Superior temporal gyrus (tissue), 1 donor: ENCODE data around the gene PIAS2.
"Not testable (repeated sequence)": the region's sequence is repeated elsewhere in the genome, so short reads cannot be mapped to it uniquely, and the experiment has no call there.

ENCODE experiments used
- DNase-seq: peaks from one replicate; pipeline ENCODE4 v3.0.0-alpha.2; 2016; ENCODE audit errors: extremely low spot score

The PIAS2 gene

DNA sequence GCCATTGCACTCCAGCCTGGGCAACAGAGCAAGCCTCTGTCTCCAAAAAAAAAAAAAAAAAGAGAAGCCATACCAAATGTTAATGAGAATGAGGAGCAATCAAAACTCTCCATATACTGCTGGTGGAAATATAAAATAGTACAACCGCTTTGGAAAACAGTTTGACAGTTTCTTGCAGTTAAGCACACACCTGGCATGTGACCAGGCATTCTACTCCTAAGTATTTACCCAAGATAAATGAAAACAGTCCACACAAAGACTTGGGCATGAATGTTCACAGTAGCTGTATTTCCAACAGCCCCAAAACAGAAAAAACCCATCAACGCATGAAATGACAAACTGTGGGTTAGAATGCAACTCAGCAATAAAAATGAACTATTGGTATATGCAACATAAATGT is 84.5 kb downstream of the PIAS2 start:
- DNase-seq: no peak

DNA sequence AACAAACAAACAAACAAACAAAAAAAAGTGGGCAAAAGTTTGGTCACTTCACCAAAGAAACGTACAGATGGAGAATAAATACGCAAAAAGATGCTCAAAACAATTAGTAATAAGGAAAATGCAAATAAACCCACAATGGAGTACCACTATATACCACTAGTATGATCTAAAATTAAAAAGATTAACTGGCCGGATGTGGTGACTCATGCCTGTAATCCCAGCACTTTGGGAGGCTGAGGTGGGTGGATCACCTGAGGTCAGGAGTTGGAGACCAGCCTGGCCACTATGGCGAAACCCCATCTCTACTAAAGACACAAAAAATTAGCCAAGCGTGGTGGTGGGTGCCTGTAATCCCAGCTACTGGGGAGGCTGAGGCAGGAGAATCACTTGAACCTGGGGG is 84.9 kb downstream of the PIAS2 start:
- DNase-seq: not testable (repeated sequence)

DNA sequence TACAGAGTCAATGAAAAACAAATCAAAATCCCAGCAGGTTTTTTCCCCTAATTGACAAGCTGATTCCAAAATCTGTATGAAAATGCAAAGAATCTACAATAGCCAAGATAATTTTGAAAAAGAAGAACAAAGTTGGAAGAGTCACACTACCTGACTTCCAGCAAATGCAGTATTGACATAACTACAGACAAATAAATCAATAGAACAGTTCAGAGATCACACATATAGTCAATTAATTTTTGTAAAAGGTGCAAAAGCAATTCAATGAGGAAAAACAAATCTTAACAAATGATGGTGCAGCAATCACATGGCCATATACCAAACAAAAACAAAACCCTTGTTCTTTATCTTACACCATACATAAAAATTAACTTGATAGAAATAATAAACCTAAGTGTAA is 85.9 kb downstream of the PIAS2 start:
- no peak for DNase-seq

DNA sequence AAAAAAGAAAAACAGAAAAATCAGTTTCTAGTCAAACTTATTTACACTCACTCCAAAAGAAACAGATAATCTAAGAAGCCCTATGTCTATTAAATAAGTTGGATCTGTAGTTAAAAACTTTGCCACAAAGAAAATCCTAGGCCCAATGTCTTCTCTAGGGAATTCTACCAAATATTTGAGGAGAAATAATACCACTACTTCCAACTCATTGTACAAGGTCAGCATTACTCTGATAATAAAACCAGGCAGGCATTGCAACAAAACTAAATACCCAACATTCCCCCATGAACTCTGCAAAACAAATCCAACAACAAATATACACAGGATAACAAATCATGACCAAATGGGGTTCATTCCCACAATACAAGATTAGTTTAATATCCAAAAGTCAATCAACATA is 86.7 kb downstream of the PIAS2 start:
- DNase-seq: no peak

DNA sequence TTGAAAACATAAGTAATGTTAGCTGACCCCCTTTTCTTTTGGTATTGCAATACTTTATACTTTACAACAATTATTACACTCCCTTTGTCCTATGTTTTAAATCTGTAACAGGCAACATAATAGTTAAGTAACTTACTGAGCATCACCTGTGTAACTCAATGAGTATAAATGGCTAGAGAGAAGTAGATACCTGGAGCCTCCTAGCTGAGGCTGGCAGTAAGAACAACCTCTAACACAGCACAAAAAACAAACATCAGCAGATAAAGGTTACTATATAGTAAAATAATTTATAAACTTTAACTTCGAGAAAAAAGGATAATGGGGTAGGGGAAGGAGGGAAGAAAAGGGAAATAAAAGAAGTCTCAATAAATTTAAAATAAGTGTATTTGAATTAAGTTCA is 87.4 kb downstream of the PIAS2 start:
- no peak for DNase-seq

DNA sequence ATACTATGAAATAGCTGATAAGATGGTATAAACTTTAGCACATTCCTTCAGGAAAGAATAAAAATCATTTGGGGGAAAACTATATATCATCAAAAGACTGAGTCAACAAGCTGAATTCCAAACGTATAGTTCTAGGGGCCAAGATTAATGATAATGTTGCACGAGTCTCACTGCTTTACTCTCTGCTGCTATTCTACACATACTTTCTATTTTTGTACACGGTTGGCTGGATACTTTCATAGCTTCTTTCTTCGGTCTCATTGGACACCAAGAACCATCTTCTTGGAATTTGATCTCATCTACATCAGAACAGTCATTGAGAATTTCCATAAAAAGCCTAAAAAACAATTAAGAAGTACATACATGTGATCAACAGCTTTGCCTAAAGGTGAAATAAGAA is 87.8 kb downstream of the PIAS2 start:
- DNase-seq: no peak

DNA sequence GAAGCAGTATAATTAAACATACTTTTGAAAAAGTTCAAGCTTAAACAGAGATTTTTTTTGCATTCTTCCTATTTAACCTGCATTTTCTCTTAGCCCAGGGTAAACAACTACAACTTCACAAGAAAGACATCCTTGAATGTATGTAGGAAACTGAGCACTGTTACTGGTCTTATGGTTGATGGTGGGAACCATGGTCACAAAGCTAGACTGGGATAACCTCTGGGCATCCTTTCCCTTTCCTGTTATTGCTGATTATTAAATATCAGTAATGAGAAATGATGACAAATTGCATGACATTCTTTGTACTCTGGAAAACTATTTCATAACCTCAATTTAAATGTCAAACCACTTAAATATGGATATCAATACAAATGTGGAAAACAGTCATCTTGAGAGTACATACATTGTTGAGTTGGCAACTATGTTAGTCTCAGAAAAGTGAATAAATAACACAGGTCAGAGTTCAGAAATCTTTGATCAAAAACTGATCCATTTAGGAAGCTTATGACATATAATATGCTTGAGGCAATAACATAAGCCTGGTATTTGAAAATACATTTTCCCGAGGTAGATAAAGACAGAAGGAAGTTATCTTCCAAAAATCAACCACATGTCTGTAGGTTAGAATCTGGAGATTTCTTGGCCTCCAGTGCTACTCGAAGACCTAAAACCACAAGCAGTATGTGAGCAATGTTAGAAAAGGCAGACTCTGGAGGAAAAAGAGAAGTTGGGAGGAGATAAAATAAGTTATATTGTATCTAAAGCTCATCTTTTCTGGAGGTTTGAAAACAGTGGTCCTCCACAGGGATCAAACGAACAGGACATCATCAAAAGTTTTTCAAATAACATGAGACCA is 95.2 kb downstream of the PIAS2 start:
- no peak for DNase-seq

DNA sequence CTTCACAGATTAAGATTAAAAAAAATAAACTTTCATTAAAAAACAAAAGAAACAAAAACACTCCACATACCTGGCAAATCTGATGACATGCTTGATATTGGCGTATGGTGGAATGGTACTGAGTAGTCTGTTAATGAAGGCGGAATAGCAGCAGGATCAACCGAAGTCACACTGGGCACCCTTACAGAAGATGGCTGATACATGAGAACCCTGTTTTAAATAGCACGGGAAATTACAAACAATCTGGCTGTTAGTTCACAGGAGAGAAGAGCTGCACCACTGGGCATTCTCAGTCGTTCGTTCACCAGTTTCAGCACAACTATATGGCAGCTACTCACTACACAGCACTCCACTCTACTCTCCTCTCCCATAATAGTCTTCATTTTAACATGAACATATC is 96.4 kb downstream of the PIAS2 start:
- DNase-seq: no peak

DNA sequence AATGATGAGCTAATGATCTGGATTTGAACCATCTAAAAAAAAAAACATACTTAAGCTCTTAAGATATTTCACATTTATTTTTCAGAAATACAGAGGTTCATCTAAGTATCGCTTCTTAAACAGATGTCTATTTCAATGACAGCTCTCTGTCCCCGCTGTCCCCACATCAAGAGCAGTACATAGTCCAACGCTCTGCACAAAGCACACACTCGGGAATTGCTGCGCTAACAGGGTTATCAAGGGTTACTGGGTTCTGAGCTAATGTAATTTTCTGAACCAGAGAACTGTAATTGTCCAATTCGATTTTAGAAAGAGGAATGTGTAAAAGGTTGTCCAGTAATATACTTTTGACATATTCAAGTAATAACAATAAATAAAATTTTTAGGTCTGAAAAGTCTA is 101.6 kb downstream of the PIAS2 start:
- no peak for DNase-seq

DNA sequence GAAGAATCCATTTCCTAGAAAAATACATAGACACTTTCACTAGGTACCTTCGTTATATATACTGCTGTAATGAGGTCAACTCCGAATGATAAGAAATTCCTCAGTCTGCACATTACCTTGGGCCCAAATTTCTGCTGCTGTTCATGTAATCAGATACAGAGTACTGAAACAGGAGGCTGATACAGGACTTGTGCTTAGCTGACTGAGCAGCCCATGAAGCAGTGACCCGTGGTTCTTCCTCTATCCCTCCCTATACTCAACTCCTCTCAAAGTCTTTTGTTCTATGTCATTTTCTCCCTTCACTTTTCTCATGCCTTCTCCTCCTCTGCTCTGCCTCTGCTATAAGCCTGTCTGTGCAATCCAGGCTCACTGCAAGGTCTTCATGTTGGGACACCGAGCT is 102.9 kb downstream of the PIAS2 start:
- DNase-seq: no peak

DNA sequence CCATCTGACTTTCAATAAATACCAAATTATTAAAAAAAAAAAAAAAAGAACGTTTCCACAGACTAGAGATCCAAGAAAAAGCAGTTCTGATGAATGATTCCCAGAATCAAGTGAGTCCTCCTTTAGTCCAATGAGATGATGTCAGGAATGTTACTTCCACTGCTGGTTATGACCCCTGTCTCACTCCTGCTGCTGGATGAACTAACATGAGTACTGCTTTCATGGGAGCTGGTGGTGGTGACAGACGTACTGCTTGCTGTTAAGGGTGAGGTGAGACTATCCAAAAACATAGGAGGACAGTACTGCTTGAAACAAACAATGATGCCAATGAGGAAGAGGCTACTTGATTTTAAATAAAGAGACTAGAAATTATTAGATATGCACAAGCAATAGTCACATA is 105.0 kb downstream of the PIAS2 start:
- DNase-seq: no peak

DNA sequence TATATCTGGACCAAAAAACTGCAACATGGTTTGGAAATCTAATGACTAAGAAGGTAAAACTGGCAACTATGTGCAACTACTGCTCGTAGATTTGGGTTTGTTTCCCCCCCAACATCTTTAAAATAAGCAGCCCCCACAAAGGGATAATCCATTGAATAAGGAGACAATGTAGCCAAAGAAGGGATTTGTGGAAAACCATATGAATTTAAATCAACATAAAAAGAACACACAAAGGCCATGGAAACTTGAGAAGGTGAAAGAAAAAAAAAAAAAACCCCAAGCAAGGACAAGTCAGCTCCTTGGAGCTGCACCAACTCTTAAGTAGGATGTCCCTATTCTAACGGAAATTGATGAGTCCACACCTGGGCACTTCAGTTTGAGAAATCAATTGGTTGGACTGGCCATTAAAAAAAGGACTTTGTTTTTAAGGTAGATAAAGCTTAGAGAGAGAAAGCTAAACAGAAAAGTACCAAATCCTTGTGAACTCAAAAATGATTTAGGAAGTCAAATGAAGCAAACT is 106.8 kb downstream of the PIAS2 start:
- no peak for DNase-seq

DNA sequence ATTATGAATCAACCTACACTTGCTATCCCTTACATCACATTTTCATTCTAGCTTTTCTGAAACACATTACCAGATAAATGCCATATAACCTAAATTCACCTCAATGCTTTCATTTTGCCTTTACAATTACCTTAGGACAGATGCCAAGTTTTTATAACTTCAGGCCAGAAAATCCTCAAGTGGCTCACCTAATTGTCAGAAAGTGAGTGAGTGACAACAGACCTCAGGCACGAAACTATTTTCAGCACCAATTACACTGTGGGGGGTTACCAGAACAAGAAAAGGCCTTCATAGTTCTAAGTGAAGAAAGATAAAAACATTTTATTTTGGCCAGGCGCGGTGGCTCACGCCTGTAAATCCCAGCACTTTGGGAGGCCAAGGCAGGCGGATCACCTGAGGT is 108.2 kb downstream of the PIAS2 start:
- DNase-seq: no peak

DNA sequence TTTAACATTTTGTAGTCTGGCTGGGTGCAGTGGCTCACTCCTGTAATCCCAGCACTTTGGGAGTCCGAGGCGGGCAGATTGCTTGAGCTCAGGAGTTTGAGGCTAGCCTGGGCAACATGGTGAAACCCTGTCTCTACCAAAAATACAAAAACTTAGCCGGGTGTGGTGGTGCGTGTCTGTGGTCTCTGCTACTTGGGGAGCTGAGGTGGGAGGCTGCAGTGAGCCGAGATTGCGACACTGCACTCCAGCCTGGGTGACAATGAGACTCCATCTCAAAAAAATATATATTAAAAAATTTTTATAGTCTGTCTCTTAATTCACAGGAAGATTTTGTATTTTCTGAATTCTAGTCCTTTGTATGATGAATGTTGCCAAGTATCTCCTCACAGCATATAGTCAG is 121.4 kb downstream of the PIAS2 start:
- DNase-seq: not testable (repeated sequence)

DNA sequence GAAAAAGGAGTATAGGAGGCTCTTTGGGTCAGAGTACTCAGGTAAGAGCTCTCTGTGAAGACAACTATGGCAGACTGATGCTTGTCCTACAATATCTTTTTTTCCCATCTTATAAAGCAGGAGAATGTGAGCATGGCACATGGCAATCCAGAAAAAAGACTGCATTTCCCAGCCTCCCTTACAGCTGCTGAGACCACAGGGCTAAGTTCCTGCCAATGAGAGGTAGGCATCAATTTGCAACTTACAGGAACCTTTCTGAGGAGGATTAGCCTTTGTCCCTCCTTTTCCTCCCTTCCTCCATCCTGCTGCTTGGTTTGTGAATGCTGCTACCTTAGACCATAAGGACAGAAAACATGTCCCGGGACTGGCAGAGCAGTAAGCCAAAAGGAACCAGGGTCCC is 122.7 kb downstream of the PIAS2 start:
- DNase-seq: no peak

DNA sequence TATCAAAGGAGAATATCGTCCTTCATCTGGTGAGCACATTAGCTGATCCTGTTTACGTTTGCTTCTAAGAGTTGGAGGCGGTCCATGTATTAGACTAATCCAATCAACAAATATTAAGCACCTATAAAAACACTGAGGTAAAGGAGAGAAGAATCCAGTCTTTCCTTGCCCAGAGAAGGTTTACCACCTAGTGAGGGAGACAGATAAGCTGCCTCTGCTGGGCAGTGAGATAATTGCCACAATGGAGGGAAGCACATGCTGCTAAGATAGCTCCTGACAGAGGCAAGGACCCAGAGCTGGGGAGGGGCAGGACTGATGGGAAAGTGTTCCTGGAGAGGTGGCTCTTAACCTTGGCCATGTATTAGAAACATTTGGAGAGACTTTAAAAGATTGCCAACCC is 123.7 kb downstream of the PIAS2 start:
- DNase-seq: no peak

DNA sequence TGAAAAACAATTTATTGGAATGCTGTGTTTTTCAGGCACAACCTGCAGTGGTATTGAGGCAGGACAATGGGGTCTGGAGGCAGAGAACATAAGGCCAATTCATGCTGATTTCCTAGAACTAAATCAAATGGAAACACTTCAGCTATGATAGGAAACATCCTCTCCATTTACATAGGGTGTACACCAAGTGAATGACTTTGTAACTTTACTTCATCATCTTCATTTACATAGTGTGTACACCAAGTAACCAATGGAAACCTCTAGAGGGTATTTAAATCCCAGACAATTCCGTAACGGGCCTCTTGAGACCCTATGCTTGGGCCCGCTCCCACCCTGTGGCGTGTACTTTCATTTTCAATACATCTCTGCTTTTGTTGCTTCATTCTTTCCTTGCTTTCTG is 128.2 kb downstream of the PIAS2 start:
- DNase-seq: no peak

DNA sequence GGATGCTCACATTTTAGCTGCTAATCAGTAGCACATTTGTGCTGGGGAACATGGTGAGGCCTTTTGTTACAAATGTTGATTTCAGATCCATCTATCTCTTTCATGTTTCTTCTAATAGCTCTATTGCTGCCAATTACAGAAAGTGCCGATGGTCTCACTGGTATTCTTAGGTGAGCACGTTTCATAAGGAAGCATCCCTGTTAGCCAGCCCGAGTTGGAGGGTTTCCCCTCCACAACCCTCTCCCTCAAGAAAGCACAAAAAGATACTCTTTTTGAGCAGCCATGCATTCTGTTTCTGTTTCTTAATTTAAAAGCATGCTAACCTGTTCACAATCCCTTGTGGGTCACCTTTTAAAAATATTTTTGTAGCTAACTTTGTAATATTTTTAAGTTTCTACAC is 129.6 kb downstream of the PIAS2 start:
- no peak for DNase-seq

DNA sequence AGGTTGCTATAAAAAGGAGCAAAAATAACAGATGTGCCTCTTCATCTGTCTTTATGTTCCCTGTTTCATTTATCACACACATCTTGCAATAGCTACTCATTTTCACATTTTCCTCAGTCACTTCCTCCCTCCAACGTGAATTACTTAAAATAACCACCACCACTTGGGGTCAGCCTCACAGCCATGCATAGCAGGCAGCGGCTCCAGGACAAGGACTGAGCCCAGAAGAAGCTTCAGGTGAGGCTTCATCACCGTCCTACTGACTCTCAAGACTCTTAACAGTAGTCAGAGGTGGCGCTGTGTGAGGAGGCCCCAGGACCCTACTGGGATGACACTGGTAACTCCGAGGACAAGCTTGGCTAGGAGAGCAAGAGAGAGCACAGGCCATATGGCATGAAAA is 144.9 kb downstream of the PIAS2 start:
- no peak for DNase-seq

DNA sequence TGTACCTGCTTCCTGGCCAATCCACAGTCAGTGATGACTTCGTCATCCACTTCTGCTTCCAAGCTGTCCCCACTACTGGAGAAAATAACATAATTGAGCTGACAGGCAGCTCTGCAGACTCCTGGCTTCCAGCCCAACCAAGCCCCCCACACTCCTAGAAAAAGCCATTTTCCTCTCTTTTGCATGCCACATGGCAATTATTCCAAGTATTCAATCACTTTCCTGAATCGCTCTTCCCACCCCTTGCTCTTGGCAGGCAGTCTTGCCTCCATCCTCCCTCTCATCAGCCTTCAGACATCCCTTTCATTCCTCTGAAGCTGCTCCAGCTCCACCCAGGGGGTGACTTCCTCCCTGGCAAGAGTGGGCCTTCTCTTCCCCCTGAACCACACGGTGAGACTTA is 146.2 kb downstream of the PIAS2 start:
- DNase-seq: no peak

DNA sequence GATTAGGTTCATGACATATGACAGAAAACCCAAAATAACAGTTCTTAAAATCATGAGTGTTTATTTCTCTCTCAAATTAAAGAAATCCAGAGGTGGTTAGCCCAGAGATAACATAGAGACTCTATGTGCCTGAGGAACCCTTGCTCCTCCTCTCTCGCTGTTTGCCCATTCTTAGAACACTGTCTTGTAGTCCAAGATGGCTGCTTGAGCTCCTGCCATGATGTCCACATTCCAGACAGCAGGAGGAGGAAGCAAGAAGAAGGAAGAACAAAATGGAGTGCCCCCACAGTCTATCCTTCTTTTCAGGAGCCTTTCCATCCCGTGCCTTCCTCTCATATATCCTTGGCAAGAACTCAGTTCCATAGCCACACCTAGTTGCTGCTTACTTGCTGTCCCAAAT is 146.6 kb downstream of the PIAS2 start:
- DNase-seq: no peak

DNA sequence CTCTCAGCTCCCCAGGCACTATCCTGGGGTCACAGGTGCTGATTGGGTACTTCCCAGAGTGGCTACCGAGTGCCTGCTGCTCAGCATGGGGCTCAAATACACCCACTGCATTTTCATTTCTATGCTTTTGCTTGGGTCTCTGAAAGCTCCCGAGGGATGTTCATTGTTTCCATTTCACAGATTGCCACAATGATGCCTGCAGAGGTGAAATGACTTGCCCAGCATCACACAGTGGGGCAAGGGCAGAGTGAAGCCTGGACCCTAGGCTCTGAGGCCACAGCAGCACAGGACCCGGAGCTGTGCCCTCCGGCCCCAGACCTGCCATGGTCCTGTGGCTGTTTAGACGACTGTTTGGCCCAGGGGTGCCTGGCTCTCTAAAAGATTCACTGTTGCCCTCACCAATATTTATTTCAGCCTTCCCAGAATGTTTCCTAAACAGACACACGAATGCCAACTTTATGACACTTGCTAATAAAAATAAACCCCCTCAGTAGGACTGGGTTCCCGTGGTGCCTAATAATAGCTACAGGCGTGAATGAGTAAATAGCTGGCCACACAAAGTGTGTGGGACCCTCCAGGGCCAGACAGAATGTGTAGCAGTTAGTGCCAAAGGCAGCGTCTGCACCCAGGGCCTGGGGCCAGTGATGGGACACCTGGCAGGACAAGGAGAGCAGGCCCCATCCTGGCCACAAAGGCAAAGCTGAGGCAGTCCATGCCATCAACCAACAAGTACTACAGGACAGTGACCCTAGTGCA is 149.0 kb downstream of the PIAS2 start:
- DNase-seq: no peak

DNA sequence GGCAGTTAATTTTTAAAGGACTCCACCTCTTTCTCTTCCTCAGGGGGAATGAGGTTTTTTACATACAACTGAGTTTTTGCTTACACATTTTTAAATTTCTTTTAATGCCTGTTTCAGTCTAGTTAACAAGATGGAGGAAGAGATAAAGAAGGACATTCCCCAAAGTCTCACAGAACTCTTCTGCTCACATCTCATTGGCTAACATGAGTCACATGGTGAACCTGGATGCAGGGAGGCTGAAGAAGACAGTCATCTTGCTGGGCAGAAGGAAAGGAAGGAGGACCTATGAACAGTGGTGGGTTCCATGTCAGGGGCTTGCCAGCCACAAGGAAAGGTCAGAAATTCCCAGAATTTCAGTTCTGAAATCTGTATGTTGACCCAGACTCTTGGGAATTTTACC is 150.1 kb downstream of the PIAS2 start:
- DNase-seq: no peak
